Vagina (tissue), 2 donors: ENCODE data around the gene EEF1A2.

Experiments used
- POLR2A ChIP-seq, 2 donors: fragments of 450-650 bp; IDR thresholded peaks; one replicate each; pipeline ENCODE4 v1.6.1; 2017; ENCODE audit warnings: antibody characterized with exemption in 2 of 2, mild to moderate bottlenecking in 2 of 2, moderate library complexity in 2 of 2
- POLR2AphosphoS5 ChIP-seq, 2 donors: sonication (generic); formaldehyde crosslinking; IDR thresholded peaks; one replicate each; pipeline ENCODE4 v1.9.0; 2017; ENCODE audit warnings: antibody characterized with exemption in 2 of 2, mild to moderate bottlenecking in 2 of 2, low read depth in 1 of 2; ENCODE audit not compliant: insufficient read depth in 1 of 2
- TF ChIP-seq, protein P1 (sequence below), 3 experiments: fragments of 450-650 bp in 2 of 3; fragments of 200-600 bp in 1 of 3; sonication (generic) in 1 of 3; IDR thresholded peaks; one replicate each; pipeline ENCODE4 v1.5.1; 2017 to 2019; ENCODE audit warnings: antibody characterized with exemption in 3 of 3, mild to moderate bottlenecking in 2 of 3, moderate library complexity in 2 of 3

DNA sequence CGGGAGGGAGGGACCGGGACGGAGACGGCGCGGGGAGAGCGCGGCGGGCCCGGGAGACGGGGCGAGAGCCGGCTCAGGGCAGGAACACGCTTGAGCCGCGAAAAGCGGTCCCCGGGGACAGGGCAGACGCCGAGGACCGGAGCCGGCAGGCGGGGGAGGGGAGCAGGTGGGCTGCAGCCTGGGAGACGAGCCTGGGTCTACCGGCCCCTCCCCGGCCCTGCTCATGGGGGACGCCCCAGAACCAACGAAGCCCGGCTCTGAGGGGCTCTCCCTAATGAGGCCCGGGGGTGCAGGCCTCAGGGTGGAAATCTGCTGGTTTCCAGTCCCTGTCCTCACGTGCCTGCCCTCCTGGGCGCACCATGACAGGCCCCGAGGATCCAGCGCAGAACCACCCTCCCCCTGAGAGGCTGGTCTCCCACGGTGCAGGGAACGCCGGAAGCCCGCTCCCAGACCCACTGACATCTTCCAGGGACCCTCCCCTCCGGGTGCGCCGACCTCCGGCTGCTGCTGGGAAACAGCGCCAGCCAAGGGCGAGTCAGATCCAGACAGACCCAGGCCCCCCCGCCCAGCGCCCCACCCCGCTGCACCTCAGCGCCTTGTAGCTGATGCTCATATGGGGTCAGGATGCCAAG lies 571 bp upstream of the EEF1A2 start:
- TF ChIP-seq, protein P1, sequence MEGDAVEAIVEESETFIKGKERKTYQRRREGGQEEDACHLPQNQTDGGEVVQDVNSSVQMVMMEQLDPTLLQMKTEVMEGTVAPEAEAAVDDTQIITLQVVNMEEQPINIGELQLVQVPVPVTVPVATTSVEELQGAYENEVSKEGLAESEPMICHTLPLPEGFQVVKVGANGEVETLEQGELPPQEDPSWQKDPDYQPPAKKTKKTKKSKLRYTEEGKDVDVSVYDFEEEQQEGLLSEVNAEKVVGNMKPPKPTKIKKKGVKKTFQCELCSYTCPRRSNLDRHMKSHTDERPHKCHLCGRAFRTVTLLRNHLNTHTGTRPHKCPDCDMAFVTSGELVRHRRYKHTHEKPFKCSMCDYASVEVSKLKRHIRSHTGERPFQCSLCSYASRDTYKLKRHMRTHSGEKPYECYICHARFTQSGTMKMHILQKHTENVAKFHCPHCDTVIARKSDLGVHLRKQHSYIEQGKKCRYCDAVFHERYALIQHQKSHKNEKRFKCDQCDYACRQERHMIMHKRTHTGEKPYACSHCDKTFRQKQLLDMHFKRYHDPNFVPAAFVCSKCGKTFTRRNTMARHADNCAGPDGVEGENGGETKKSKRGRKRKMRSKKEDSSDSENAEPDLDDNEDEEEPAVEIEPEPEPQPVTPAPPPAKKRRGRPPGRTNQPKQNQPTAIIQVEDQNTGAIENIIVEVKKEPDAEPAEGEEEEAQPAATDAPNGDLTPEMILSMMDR (IDR thresholded peaks at IDR 0.05), result no peak
- TF ChIP-seq POLR2AphosphoS5 (IDR thresholded peaks at IDR 0.05; ENCODE audit: insufficient read depth in 1 of 2, low read depth in 1 of 2) (no peak), POLR2A (IDR thresholded peaks at IDR 0.05) (no peak)
